NCI-H1105 (cell line): ENCODE data around the gene TMSB10.
"Not testable (repeated sequence)": the region's sequence is repeated elsewhere in the genome, so short reads cannot be mapped to it uniquely, and the experiment has no call there.

Experiments used
- DNase-seq: peaks from one replicate; lab custom pipeline; 2025; lab: John Stamatoyannopoulos, UW

TMSB10 gene

DNA sequence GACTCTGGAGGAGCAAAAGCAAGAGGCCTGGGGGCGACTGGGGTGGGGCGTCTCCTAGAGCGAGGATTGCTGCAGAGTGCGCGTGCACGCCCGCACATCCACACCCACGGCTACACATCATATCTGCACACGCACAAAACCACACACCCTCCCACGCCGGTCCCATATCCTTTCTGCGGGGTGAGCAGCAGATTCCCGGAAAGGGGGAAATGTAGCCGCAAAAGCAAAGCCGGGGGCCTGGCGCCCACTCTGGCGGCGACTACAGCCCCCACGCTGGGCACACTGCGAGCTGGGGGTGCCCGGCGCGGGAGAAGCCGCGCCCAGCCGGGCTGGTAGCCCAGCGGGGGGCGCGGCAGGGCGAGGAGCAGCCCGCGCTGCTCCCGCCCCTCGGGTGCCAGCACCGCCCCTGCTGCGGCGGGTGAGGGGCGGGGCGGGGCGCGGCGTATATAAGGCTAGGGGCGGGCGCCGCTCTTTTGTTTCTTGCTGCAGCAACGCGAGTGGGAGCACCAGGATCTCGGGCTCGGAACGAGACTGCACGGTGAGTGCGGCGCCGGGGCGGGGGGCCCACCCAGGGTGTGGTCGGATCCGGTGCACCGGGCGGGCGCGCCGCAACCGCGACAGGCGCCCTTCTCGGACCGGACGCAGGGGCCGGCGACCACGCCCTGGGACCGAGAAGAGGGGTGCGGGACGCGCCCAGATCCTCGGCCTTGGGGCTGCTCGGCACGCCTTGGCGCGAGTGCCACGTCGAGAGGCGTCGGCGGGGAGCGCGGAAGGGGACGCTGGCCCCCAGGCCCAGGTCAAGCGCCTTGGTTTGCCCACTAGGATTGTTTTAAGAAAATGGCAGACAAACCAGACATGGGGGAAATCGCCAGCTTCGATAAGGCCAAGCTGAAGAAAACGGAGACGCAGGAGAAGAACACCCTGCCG lies at the start of gene TMSB10:
TMSB10 (plus strand) TSS at position 476 of the 927 bp plus-strand sequence.
- DNase-seq, result peak; percentile 65

GRCh38 chr2:84855731-84856130 lies 49.7 kb upstream of the TMSB10 start:
- DNase-seq, result no peak

- no peak for DNase-seq
These were observed 48.7 kb upstream of the TMSB10 start for GRCh38 chr2:84856787-84857186.

DNA sequence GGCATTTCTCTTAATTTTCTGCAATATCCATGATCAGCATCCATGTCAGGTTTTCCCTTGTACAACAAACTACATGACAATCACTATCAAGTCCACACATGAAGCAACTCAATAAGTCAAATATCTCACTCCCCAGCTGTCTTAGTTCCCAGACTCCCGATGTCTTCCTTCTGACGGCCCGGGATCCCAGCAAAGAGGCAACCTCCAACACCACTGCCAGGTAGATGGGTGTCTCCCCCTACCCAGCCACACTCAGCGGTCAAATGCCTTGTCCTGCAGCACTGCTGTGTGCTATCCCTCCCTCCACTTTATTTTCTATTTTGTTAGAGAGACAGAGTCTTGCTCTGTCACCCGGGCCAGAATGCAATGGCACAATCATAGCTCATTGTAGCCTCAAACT lies 47.9 kb upstream of the TMSB10 start:
- no peak for DNase-seq

- no peak for DNase-seq
These were observed 47.3 kb upstream of the TMSB10 start for GRCh38 chr2:84858123-84858522.

DNA sequence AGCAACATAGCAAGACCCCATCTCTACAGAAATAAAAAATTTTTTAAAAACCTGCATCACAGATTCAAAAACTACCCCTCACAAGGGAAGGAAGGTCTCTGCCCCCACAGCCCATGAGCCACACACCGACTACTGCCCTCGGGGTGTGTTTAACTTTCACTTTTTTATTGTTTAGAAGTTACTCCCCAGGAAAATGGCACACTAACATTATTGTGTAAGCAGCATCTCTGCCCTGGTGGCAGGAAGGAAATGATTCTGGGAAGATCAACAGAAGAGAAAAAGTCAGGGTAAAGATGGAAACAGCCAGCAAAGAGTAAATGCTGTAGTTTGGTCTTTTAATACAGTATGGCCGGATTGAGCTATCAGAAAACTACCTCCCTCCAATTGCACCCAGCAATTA lies 46.5 kb upstream of the TMSB10 start:
- no peak for DNase-seq

DNA sequence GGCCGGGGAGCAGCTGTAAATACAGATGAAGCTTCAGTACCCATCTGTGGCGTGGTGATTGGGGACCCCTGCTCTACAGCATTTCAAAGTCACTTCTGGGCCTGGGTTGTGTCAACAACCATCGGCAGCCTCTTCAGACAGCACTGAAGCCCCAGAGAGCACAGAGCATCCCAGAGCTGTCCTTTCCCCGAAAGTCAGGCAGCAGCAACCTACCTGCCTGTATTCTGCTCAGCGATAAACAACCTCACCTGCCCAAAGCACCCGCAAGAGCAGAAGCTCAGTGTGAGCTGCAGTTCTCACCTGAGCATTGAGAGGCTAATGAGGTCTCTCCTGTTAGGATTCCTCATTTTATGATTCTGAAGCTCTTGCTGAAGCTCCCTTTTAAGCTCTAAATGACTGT lies 43.9 kb upstream of the TMSB10 start:
- DNase-seq, result no peak

DNA sequence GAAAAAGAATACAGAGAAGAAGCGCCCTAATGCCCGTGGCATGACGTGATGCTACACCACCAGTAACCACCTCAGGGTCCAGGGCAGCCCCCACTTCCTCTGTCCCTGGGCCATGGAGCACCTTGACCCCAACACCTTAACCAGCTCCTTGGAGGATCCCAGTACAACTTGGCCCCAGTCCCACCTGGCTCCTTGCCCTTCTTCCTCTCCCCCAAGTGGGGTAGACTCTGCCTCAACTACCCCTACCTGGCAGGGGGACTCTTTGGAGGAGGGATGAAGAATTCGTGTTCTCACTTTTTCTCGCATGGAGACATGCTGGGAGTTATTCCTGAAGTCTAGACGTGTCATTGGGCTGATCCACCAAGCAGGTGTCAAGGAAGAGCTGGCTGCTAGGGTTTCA lies 43.5 kb upstream of the TMSB10 start:
- DNase-seq, result no peak

DNA sequence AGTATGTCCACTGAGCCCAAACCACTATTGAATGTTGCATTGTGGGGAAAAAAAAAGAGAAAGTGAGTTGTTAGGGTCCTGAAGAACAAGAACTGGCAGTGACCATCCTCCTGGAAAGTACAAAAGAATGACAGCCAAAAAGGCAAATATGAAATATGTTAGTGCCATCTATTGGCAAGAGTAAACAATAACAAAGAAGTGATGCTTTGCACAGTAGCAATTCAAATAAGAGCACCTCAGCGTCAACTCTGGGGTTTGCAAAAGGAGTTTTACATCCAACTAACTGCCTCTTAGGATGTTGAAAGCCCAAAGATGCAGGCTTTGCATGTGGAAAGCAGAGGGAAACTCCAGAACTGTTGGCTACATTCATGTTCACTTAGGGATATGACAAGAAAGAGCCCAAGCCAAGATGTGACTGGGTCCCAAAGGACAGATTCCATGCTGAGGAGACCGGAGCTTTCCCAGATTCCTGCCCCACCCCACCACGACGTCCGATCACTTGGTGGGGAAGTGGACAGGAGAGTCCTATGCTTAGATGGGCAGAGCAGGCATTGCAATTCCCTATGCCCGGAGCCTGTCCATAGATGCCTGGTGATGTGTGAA lies 40.2 kb upstream of the TMSB10 start:
- DNase-seq, result no peak

DNA sequence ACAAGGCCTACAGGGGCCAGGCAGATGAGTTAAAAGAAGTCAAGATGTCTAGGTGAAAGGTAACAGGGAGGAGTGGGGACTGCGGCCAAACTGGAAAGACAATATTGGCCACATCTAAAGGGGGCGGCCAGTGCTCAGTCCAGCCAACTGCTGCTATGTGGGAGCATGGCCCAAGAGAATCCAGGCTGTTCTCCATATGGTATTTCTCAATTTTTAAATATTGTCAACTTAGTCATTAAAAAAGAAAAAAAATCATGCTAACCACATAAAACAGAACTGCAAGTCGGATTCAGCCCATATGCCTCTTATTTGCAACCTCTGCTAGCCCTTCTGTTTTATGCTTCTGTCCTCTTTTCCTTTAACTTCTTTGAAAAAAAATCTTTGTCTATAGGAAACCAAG lies 39.3 kb upstream of the TMSB10 start:
- DNase-seq, result no peak

- DNase-seq, result not testable (repeated sequence)
These were observed 37.1 kb upstream of the TMSB10 start for GRCh38 chr2:84868327-84868726.

- no peak for DNase-seq
These were observed 35.1 kb upstream of the TMSB10 start for GRCh38 chr2:84870306-84870705.

- DNase-seq, result not testable (repeated sequence)
These were observed 32.8 kb upstream of the TMSB10 start for GRCh38 chr2:84872691-84873090.

- no peak for DNase-seq
These were observed 32.1 kb upstream of the TMSB10 start for GRCh38 chr2:84873350-84873749.

DNA sequence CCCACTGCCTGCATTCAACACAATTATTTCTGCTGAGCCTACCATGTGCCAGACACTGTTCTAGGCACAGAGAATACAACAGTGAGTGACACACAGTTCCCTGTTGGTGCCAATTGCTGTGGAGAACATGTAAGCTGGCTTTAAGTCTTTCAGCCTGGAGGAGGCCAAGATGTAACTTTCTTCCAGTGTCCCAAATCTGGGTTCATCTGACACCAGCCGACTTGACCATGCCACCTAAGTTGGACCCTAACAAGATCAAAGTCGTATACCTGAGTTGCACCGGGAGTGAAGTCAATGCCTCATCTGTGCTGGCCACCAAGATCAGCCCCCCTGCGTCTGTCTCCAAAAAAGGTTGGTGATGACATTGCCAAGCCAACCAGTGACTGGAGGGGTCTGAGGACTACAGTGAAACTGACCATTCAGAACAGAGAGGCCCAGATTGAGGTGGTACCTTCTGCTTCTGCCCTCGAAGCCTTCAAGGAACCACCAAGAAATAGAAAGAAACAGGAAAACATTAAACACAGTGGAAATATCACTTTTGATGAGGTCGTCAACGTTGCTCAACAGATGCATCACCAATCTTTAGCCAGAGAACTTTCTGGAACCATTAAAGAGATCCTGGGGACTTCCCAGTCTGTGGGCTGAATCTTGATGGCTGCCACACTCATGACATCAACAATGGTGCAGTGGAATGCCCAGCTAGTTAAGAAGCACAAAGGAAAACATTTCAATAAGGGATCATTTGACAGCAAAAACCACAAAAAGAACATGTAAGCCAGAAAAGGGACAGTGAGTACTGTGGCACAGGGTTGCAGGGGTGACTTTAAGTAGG lies 30.9 kb upstream of the TMSB10 start:
- no peak for DNase-seq

- DNase-seq, result no peak
These were observed 30.3 kb upstream of the TMSB10 start for GRCh38 chr2:84875213-84875560.

DNA sequence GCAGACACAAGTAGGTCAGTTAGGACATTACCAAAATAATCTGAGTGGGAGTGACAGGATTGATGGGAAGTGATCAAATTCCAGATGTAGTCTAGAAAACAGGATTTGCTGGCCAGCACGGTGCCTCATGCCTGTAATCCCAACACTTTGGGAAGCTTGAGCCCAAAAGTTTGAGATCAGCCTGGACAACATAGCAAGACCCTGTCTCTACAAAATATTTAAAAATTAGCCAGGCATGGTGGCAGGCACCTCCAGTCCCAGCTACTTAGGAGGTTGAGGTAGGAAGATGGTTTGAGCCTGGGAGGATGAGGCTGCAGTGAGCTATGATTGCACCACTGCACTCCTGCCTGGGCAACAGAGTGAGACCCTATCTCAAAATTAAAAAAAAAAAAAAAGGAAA lies 29.8 kb upstream of the TMSB10 start:
- DNase-seq, result not testable (repeated sequence)

DNA sequence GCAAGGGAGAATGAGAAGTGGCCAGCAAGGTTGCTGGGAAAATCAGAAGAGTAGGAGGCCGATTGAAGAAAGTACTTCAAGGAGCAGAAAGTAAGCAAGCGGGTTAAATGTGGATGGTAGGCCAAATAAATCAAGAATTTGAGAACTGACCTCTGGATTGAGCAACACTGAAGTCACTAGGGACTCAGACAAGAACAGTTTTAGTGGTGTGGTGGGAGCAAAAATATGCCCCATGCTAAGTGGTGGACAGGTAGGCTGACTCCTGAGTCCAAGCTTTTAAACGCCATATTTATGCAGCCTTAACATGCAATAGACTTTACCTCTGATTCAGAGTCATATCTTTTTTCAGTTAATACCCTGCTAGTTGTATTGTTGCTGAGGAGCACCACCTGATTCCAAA lies 29.1 kb upstream of the TMSB10 start:
- DNase-seq, result no peak

DNA sequence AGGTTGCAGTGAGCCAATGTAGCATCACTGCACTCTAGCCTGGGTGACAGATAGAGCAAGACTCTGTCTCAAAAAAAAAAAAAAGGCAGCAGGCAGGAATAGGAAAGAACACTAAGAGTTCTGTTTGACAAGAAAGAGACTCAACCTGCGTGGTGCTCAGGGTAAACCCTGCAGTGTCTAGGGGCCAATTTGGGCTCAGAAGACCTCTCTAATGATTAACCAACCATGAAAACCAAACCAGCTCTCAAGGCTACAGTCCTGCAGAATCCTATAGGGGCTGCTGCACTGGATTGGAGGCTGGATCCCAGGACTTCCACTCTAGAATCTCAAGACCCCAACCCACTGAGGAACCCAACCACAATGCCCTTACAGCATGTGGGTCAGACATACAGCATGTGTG lies 27.0 kb upstream of the TMSB10 start:
- DNase-seq, result no peak

DNA sequence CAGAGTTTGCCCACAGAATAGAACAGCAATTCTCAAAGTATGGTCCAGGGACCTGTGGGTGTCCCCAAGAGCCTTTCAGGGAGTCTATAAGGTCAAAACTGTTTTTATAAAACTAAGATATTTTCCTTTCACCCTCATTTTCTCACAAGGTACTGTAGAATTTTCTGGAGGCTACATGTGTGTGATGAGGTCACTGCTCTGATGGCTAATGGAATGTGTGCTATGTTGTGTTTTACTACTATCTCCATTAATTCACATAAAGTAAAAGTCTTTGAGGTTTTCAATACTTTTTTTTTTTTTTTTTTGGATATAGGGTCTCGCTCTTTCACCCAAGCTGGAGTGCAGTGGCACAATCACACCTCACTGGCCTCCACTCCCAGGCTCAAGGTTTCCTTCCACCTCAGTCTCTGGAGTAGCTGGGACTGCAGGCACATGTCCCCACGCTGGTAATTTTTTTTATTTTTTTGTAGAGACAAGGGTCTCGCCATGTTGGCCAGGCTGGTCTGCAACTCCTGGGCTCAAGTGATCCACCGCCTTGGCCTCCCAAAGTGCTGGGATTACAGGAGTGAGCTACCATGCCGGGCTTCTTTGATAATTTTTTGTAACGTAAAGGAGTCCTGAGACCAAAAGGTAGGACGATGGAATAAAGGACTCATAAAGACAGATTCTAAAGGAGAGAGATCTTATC lies 26.4 kb upstream of the TMSB10 start:
- no peak for DNase-seq

GRCh38 chr2:84879584-84880394 lies 25.7 kb upstream of the TMSB10 start:
- DNase-seq, result no peak

- DNase-seq, result no peak
These were observed 25.1 kb upstream of the TMSB10 start for GRCh38 chr2:84880395-84880644.
